Heart left ventricle (tissue), 13 donors: Measurements from ENCODE around the gene SMIM32.

Experiments
- CTCF ChIP-seq, 12 donors: fragments of 200-600 bp; sonication (generic) in 4 of 12; IDR thresholded peaks; one replicate each; pipeline versions ENCODE4 v1.5.0 to v1.8.0; 2018 to 2022; ENCODE audit warnings: antibody characterized with exemption in 12 of 12, mild to moderate bottlenecking in 5 of 12
- POLR2A ChIP-seq, 2 donors: fragments of 450-650 bp; IDR thresholded peaks; one replicate each; pipeline ENCODE4 v1.6.1; 2017; ENCODE audit warnings: antibody characterized with exemption in 2 of 2, mild to moderate bottlenecking in 2 of 2, moderate library complexity in 2 of 2
- donor health status: ischemic (EF 13 %, LVEDD 7.1; RV severe dilation, severe dysfunction).
- donor health status: DM: no; HTN: yes; CAD: no.
- donor health status: DM: no; HTN: no; CAD: no.
- donor health status: ischemic (EF 25% LVEDD 6.9; RV normal size, moderate dysfunction).
- donor health status: ischemic (EF 25% LVEDD 5.7; RV mildly dilated, moderate dysfunction).
- donor health status: ischemic (EF 35%, LVEDD 5.7; RV mildly dilated, moderate dysfunction).
- donor health status: nonischemic (EF 11% LVEDD 7.7; RV severe dilation, severe dysfunction).
- donor health status: DM: yes; HTN: yes; CAD: no.
- donor health status: PGD.
- donor health status: ischemic (EF 29% LVEDD 5.4; RV normal size, mild dysfunction).
- donor health status: nonischemic (EF 23%, LVEDD 6.1; RV moderate dilation, normal function).

- TF ChIP-seq CTCF (IDR thresholded peaks at IDR 0.05): no peak
- no peak for TF ChIP-seq POLR2A (IDR thresholded peaks at IDR 0.05)
Measured at GRCh38 chr5:136191304-136192014, 1.5 kb downstream of the SMIM32 start.
